HL-60/S4 treated with phorbol 12-myristate 13-acetate at 8.2 ng/mL for 4 days and 3 days (cell line): ENCODE data around the gene TAF1L.
"Not testable (repeated sequence)": the region's sequence is repeated elsewhere in the genome, so short reads cannot be mapped to it uniquely, and the experiment has no call there.

Source experiments
- in situ Hi-C: fragments of 300-500 bp; cut with MboI; formaldehyde crosslinking; loops from 2 replicates; pipeline ENCODE4 v1.15.0; 2022; ENCODE audit warnings: low sequenced_read_pairs

TAF1L gene

GRCh38 chr9:32635362-32635761 lies at the start of gene TAF1L:
TSS of gene TAF1L (minus strand) at chr9:32635669. CDS start at chr9:32635579, 90 bp downstream.
- in situ Hi-C loops = loop anchor here (25.0 kb wide), 1 partner anchor 102 kb away; no protein-coding TSS in a partner anchor

- in situ Hi-C loops = no loop called here
These were observed 46.3 kb upstream of the TAF1L start for GRCh38 chr9:32681751-32682150.

- in situ Hi-C loops = no loop called here
These were observed 42.5 kb upstream of the TAF1L start for GRCh38 chr9:32677931-32678330.

GRCh38 chr9:32672469-32672868 lies 37.0 kb upstream of the TAF1L start:
- in situ Hi-C loops = no loop called here

- in situ Hi-C loops = no loop called here
These were observed 35.9 kb upstream of the TAF1L start for GRCh38 chr9:32671333-32671732.

- in situ Hi-C loops = no loop called here
These were observed 29.6 kb upstream of the TAF1L start for GRCh38 chr9:32665101-32665500.

GRCh38 chr9:32663741-32664140 lies 28.3 kb upstream of the TAF1L start:
- in situ Hi-C loops = no loop called here

GRCh38 chr9:32647671-32648070 lies 12.2 kb upstream of the TAF1L start:
- in situ Hi-C loops = loop anchor here (25.0 kb wide), 1 partner anchor 90 kb away; no protein-coding TSS in a partner anchor

- in situ Hi-C loops = loop anchor here (25.0 kb wide), 1 partner anchor 93 kb away; no protein-coding TSS in a partner anchor
These were observed 9.2 kb upstream of the TAF1L start for GRCh38 chr9:32644698-32645097.

- in situ Hi-C loops = loop anchor here (25.0 kb wide), 1 partner anchor 104 kb away; no protein-coding TSS in a partner anchor
These were observed 2.3 kb downstream of the TAF1L start for GRCh38 chr9:32633151-32633550.

GRCh38 chr9:32631991-32632390 lies 3.5 kb downstream of the TAF1L start:
- in situ Hi-C loops = loop anchor here (25.0 kb wide), 1 partner anchor 105 kb away; no protein-coding TSS in a partner anchor

- in situ Hi-C loops = loop anchor here (25.0 kb wide), 1 partner anchor 110 kb away; no protein-coding TSS in a partner anchor
These were observed 8.0 kb downstream of the TAF1L start for GRCh38 chr9:32627394-32627954.

GRCh38 chr9:32625320-32625719 lies 10.1 kb downstream of the TAF1L start:
- in situ Hi-C loops = loop anchor here (25.0 kb wide), 1 partner anchor 112 kb away; no protein-coding TSS in a partner anchor

- in situ Hi-C loops = no loop called here
These were observed 12.5 kb downstream of the TAF1L start for GRCh38 chr9:32622948-32623347.

- in situ Hi-C loops = no loop called here
These were observed 17.2 kb downstream of the TAF1L start for GRCh38 chr9:32618261-32618660.

GRCh38 chr9:32606811-32607210 lies 28.7 kb downstream of the TAF1L start:
- in situ Hi-C loops = no loop called here

- in situ Hi-C loops = no loop called here
These were observed 31.3 kb downstream of the TAF1L start for GRCh38 chr9:32603914-32604852.

GRCh38 chr9:32599021-32599420 lies 36.4 kb downstream of the TAF1L start:
- in situ Hi-C loops = not testable (repeated sequence)

GRCh38 chr9:32596936-32597335 lies 38.5 kb downstream of the TAF1L start:
- in situ Hi-C loops = no loop called here

GRCh38 chr9:32596096-32596865 lies 39.2 kb downstream of the TAF1L start:
- in situ Hi-C loops = no loop called here

- in situ Hi-C loops = no loop called here
These were observed 44.6 kb downstream of the TAF1L start for GRCh38 chr9:32590898-32591297.
